Adipocyte (in vitro differentiated cells): ENCODE data around the gene SHFL.

Experiments used
- DNase-seq: peaks from one replicate; pipeline ENCODE4 v3.0.0-alpha.2; 2015; ENCODE audit warnings: low read depth
- H3K27me3 ChIP-seq: replicated peaks from 2 replicates; pipeline ENCODE4 v1.7.0; 2013; ENCODE audit warnings: mild to moderate bottlenecking, low read length, moderate library complexity; ENCODE audit not compliant: control insufficient read depth, insufficient read depth
- H3K36me3 ChIP-seq: 2 replicates; pipeline ENCODE4 v1.7.0; 2013; ENCODE audit warnings: low read length, mild to moderate bottlenecking, moderate library complexity; ENCODE audit not compliant: control insufficient read depth, insufficient read depth, severe bottlenecking
- H3K4me1 ChIP-seq: 2 replicates; pipeline ENCODE4 v1.7.0; 2013; ENCODE audit warnings: mild to moderate bottlenecking, low read length, moderate library complexity; ENCODE audit not compliant: control insufficient read depth, insufficient read depth
- H3K4me3 ChIP-seq: 2 replicates; pipeline ENCODE4 v1.7.0; 2013; ENCODE audit warnings: mild to moderate bottlenecking, low read length, moderate library complexity
- H3K9ac ChIP-seq: 2 replicates; pipeline ENCODE4 v1.7.0; 2013; ENCODE audit warnings: mild to moderate bottlenecking, low read length, moderate library complexity
- H3K9me3 ChIP-seq: 2 replicates; pipeline ENCODE4 v1.7.0; 2013; ENCODE audit warnings: mild to moderate bottlenecking, low read length, moderate library complexity; ENCODE audit not compliant: control insufficient read depth

SHFL gene

GRCh38 chr19:10102787-10103236 lies 16.7 kb downstream of the SHFL start:
- peaks cover 6% of the 10 kb centered on the region for H3K36me3 ChIP-seq
- H3K4me1 ChIP-seq = peaks cover 10% of the 10 kb centered on the region
- no peak overlapping the region for H3K4me3 ChIP-seq
- no peaks in the 10 kb centered on the region for H3K27me3 ChIP-seq
- H3K9me3 ChIP-seq = no peaks in the 10 kb centered on the region
- no peak overlapping the region for H3K9ac ChIP-seq
- DNase-seq = no peak

GRCh38 chr19:10104130-10104513 lies 18.0 kb downstream of the SHFL start:
- Histone ChIP-seq H3K9ac (no peak overlapping the region), H3K9me3 (no peaks in the 10 kb centered on the region), H3K36me3 (peaks cover 17% of the 10 kb centered on the region), H3K4me1 (peaks cover 10% of the 10 kb centered on the region), H3K27me3 (no peaks in the 10 kb centered on the region), H3K4me3 (no peak overlapping the region)
- no peak for DNase-seq

- Histone ChIP-seq H3K27me3 (no peaks in the 10 kb centered on the region), H3K4me1 (peaks cover 10% of the 10 kb centered on the region), H3K9me3 (no peaks in the 10 kb centered on the region), H3K9ac (no peak overlapping the region), H3K36me3 (peaks cover 25% of the 10 kb centered on the region), H3K4me3 (no peak overlapping the region)
- no peak for DNase-seq
Measured at GRCh38 chr19:10104665-10105508, 18.8 kb downstream of the SHFL start.

- peaks cover 10% of the 10 kb centered on the region for H3K4me1 ChIP-seq
- H3K36me3 ChIP-seq = peaks cover 32% of the 10 kb centered on the region
- no peaks in the 10 kb centered on the region for H3K27me3 ChIP-seq
- no peak overlapping the region for H3K9ac ChIP-seq
- DNase-seq = no peak
- H3K9me3 ChIP-seq = no peaks in the 10 kb centered on the region
- peak overlapping the region; percentile 93 for H3K4me3 ChIP-seq
Measured at GRCh38 chr19:10105509-10106099, 19.5 kb downstream of the SHFL start.

- Histone ChIP-seq H3K4me3 (peak within 1 kb of the TSS; percentile 93), H3K36me3 (peaks cover 39% of the 10 kb centered on the region), H3K27me3 (no peaks in the 10 kb centered on the region), H3K9ac (peak within 1 kb of the TSS; percentile 94), H3K4me1 (peaks cover 10% of the 10 kb centered on the region), H3K9me3 (no peaks in the 10 kb centered on the region)
- peak; percentile 100 for DNase-seq
Measured at GRCh38 chr19:10106100-10106936, 20.2 kb downstream of the SHFL start, which contains the start of gene PPAN. Gene PPAN, plus strand, starts transcription at chr19:10106362. Its CDS starts 33 bp downstream, at chr19:10106395.

- Histone ChIP-seq H3K4me3 (peak overlapping the region; percentile 93), H3K36me3 (peaks cover 43% of the 10 kb centered on the region), H3K27me3 (no peaks in the 10 kb centered on the region), H3K9ac (peak overlapping the region; percentile 94), H3K9me3 (no peaks in the 10 kb centered on the region), H3K4me1 (peaks cover 13% of the 10 kb centered on the region)
- no peak for DNase-seq
Measured at GRCh38 chr19:10107254-10107653, 21.1 kb downstream of the SHFL start.

GRCh38 chr19:10107817-10108367 lies 21.8 kb downstream of the SHFL start:
- Histone ChIP-seq H3K36me3 (peaks cover 43% of the 10 kb centered on the region), H3K27me3 (no peaks in the 10 kb centered on the region), H3K4me1 (peaks cover 19% of the 10 kb centered on the region), H3K9ac (peak overlapping the region; percentile 94), H3K9me3 (no peaks in the 10 kb centered on the region), H3K4me3 (peak overlapping the region; percentile 93)
- no peak for DNase-seq

- Histone ChIP-seq H3K4me3 (no peak overlapping the region), H3K9me3 (no peaks in the 10 kb centered on the region), H3K4me1 (peaks cover 19% of the 10 kb centered on the region), H3K27me3 (no peaks in the 10 kb centered on the region), H3K36me3 (peaks cover 44% of the 10 kb centered on the region), H3K9ac (no peak overlapping the region)
- no peak for DNase-seq
Measured at GRCh38 chr19:10109528-10109927, 23.4 kb downstream of the SHFL start.

GRCh38 chr19:10110076-10110971 lies 24.2 kb downstream of the SHFL start:
- Histone ChIP-seq H3K27me3 (no peaks in the 10 kb centered on the region), H3K4me3 (no peak overlapping the region), H3K9ac (no peak overlapping the region), H3K36me3 (peaks cover 48% of the 10 kb centered on the region), H3K9me3 (no peaks in the 10 kb centered on the region), H3K4me1 (peaks cover 19% of the 10 kb centered on the region)
- no peak for DNase-seq

- H3K36me3 ChIP-seq = peaks cover 54% of the 10 kb centered on the region
- H3K4me1 ChIP-seq = peaks cover 19% of the 10 kb centered on the region
- no peak for DNase-seq
- H3K9ac ChIP-seq = no peak overlapping the region
- H3K4me3 ChIP-seq = no peak overlapping the region
- no peaks in the 10 kb centered on the region for H3K27me3 ChIP-seq
- H3K9me3 ChIP-seq = no peaks in the 10 kb centered on the region
Measured at GRCh38 chr19:10110972-10111317, 24.8 kb downstream of the SHFL start.
